GM19397 (cell line): Measurements from ENCODE around the gene HRH2.
"Not testable (repeated sequence)": the region's sequence is repeated elsewhere in the genome, so short reads cannot be mapped to it uniquely, and the experiment has no call there.

Source experiments
- ATAC-seq: cut with Tn5 transposase; IDR thresholded peaks from one replicate; pipeline ENCODE4 v1.9.1; 2021; ENCODE audit warnings: mild to moderate bottlenecking, moderate library complexity; ENCODE audit not compliant: unreplicated experiment

The HRH2 gene

DNA sequence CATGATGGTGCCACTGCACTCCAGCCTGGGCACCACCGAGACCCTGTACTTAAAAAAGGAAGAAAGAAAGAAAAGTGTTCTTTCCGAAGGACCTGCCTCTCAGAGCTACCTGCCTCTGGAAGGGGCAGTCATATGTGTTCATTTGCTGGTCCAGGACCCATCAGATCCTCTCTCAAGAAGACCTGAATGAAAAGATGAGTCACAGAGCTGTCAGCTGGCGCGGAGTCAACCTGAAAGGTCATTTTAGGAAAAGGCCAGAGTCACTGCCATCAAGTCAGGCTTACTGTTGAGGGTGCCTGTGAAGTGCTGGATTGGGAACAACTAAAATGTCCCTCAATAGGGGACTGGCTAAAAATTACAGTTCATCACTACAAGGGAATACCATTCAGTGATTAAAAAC lies 14.9 kb upstream of the HRH2 start:
- ATAC-seq, result no peak

- ATAC-seq, result no peak
These were observed 11.6 kb upstream of the HRH2 start for GRCh38 chr5:175646251-175646650.

- no peak for ATAC-seq
These were observed 7.9 kb upstream of the HRH2 start for GRCh38 chr5:175649967-175650366.

DNA sequence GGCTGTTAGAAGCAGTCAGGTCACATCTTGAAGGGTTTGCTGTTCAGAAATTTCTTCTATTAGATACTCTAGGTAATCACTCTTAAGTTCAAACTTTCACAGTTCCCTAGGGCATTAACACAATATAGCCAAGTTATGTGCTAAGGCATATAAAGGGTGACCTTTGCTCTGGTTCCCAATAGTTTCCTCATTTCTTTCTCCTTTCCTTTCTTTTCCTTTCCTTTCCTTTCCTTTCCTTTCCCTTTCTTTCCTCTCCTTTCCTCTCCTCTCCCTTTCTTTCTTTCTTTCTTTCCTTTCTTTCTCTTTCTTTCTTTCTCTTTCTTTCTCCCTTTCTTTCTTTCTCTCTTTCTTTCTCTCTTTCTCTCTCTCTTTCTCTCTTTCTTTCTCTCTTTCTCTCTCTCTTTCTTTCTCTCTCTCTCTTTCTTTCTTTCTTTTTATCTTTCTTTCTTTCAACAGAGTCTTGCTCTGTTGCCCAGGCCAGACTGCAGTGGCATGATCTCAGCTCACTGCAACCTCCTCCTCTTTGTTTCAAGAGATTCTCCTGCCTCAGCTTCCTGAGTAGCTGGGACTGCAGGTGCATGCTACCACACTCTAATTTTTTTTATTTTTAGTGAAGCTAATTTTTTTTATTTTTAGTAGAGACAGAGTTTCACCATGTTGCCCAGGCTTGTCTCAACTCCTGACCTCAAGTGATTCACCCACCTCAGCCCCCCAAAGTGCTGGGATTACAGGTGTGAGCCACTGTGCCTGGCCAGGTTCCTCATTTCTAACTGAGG lies 7.3 kb upstream of the HRH2 start:
- ATAC-seq, result not testable (repeated sequence)

GRCh38 chr5:175652741-175653663 lies 4.9 kb upstream of the HRH2 start:
- no peak for ATAC-seq

DNA sequence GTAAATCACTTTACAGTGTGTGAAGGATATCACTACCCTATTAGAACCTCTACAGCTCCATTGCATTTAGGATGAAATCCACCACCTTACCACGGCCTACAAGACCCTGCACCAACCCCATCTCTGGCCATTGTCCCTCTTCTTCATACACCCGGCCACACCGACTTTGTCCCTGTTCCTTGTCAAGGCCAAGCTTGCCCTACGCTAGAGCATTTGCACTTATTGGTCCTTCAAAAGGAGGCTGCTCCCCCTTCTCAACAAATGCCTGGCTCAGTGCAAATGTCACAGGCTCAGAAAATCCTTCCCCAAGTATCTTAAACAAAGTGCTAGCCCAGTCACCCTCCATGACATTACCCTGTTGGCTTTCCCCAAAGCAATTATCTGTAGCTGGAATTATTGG lies 4.1 kb upstream of the HRH2 start:
- ATAC-seq, result no peak

DNA sequence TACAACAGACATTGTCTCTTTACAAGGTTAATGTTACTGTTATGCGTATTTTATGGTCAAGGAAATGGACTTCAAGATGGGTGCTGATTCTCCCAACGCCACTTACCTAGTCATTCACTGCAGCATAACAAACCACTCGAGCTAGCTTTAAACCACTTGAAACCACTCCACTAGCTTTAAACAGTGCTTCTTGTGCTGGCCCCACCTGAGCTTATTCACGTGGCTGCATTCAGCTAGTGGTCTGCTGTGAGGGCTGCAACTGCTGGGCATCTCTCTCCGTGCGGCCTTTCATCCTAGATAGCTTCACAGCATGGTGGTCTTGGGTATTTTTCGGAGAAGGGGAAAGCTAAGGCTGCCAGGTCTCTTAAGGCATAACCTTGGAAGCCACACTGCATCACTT lies 3.5 kb upstream of the HRH2 start:
- ATAC-seq, result no peak

DNA sequence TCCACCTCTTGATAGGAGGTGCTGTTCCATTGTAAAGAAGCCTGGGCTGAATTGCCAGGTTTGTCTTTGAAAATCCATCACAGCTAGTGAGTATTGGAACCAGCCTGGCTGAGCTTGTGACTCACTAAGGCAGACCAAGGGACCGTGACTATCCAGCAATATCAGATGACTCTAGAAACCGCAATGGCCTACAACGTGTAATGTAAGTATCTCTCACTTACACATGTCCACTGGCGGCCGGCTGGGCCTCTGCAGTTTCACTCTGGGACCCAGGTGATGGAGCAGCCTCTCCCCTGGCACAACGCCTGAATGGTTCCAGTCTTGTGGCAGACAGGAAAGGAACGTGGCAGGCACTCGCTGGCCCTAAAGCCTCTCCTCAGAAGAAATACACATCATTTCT lies 3.1 kb upstream of the HRH2 start:
- ATAC-seq, result no peak

DNA sequence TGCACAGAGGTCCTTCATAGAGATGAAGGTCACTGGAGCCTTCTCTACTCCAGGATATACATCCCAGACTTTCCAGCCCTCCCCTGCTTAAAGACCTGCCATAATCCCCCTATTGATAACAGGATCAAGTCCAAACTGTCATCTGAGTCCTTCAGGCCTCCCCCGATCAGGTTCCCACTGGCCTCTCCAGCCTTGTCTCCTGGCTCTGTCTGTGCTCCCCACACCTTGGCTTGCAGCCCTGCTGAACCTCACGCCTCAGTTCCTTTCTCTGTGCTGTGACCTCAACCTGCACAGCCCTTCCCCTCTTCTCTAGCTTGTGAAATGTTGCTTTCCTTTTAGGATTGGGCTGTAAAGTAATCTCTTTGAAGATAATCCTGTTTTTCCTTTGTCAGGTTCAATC lies 2.5 kb upstream of the HRH2 start:
- ATAC-seq, result no peak

DNA sequence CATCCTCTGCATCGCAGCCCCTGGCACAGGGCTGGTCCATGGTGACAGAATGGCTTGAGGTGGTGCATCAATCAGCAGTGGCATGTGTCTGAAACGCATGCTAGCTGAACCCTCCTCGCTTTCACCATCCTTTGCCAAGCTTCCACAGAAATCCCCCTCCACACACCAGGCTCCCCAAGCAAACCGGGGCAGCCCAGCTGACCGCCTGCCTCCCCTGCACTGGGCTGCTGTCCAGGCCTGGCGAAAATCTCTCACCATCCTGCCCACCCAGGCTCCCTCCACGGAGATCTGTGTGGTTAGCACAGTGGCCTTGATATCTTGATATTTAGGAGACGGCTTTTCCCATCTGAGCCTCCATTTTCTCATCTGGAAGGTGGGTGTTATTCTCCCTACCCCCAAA lies 905 bp upstream of the HRH2 start:
- ATAC-seq, result no peak

GRCh38 chr5:175658299-175659145 lies 651 bp downstream of the HRH2 start:
- ATAC-seq, result no peak

GRCh38 chr5:175659546-175660253 lies 1.8 kb downstream of the HRH2 start:
- no peak for ATAC-seq

DNA sequence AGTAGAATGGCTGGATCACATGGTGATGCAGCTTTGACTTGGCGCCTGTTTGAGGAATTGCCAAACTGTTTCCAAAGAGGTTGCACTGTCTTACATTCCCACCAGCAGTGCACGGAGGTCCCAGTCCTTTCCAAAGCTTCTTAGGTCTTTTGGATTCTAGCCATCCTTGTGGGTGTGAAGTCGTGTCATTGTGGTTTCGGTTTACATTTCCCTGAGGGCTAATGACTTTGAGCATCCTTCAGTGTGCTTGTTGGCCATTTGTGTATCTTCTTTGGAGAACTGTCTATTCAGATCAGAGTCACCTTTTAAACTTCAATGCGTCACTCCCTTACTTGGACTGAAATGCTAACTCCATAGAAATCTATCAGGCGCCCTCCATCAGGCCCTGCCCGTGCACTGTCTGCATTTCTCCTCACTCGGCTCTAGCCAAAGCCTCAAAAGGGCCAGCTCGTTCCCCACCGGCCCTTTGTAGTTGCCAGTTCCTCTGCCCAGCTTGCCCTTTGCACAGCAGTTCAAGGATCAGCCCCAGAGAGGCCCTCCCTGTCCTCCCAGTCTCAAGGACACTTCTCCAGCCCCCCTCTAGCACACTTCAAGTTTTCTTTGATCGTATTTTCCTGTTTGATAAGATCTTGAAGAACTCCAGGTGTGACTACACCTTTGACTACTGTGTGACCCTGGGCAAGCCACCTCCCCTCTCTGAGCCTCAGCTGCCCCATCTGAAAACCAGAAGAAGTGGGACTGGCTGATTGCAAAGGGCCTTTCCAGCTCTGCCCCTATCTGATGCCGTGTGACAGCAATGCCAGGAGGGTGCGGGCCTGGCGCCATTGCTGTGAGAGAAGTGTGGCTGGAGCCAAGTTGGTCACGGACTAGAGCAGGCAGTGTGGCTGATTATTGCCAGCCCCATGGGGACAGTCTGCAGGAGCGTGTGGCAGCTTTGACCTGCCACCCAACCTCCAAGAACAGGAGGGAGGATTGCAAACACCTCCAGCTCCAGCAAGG lies 5.6 kb downstream of the HRH2 start:
- no peak for ATAC-seq

DNA sequence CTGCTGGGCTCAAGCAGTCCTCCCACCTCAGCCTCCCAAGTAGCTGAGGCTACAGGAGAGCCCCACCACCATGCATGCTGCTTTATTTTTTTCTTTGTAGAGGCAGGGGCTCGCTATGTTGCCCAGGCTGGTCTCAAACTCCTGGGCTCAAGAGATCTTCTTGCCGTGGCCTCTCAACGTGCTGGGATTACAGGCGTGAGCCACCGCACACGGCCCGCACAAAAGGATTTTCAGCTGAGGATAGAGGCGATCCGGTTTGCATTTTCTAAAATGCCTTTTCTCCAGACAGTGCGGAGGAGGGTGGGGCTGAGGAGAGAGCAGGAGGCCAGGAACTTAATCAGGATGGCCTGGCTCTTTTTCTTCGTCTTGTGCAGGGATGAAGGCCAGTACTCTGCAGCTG lies 6.9 kb downstream of the HRH2 start:
- no peak for ATAC-seq

DNA sequence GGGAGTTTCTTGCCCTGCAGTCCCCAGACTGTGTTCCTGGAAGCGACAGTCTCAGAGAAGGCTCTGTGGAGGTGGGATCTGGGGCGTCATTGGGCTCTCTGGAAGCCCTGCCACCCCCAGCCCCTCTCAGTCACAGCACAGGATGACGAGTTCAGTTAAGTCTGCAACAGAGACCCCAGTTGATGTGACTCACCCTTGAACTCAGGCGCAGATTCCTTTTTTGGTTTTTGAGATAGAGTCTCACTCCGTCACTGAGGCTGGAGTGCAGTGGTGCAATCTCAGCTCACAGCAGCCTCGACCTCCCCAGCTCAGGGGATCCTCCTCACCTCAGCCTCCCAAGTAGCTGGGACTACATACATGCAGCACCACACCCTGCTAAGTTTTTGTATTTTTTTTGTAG lies 8.3 kb downstream of the HRH2 start:
- ATAC-seq, result no peak

GRCh38 chr5:175668006-175668405 lies 10.1 kb downstream of the HRH2 start:
- ATAC-seq, result no peak

- ATAC-seq, result no peak
These were observed 12.5 kb downstream of the HRH2 start for GRCh38 chr5:175670372-175670771.

- no peak for ATAC-seq
These were observed 13.1 kb downstream of the HRH2 start for GRCh38 chr5:175671013-175671412.

GRCh38 chr5:175672976-175673648 lies 15.2 kb downstream of the HRH2 start:
- ATAC-seq, result no peak
